Panc1 (cell line): Measurements from ENCODE around the gene CSNK1G2. TPM values are rescaled to one million over a fixed set of nuclear protein-coding genes. Genes with fewer than 3 reads are reported as not detected.
A peak's percentile ranks its signal among the peaks of the same experiment; 100 is the strongest.

Experiments used
- ATAC-seq: fragments of 200-7000 bp; cut with Tn5 transposase; 2 replicates; pipeline ENCODE4 v1.9.1; 2020; ENCODE audit warnings: mild to moderate bottlenecking, moderate library complexity
- BruUV-seq: library from RNA; stranded (reverse); fragments of 400-500 nt; replicated peaks from 2 replicates; lab custom pipeline; 2021; lab: Mats Ljungman, UMichigan
- CTCF ChIA-PET: fragments of 300-600 bp; sonication (Branson Sonifier 250); formaldehyde crosslinking; loops from one replicate; lab custom pipeline; 2022; ENCODE audit warnings: antibody characterized with exemption; lab: Charles Lee
- POLR2A ChIA-PET: fragments of 300-600 bp; sonication (Branson Sonifier 250); formaldehyde crosslinking; loops from one replicate; lab custom pipeline; 2022; ENCODE audit warnings: antibody characterized with exemption; lab: Charles Lee
- DNase-seq: peaks from one replicate; pipeline ENCODE4 v3.0.0-alpha.2; 2010; ENCODE audit warnings: low read depth, low spot score
- H3K27ac ChIP-seq: 2 replicates; pipeline ENCODE4 v1.5.1; 2011; ENCODE audit warnings: mild to moderate bottlenecking, low read length, inconsistent platforms
- H3K27me3 ChIP-seq: fragments of 200-500 bp; sonication (Bioruptor generic); 2 replicates; pipeline ENCODE4 v1.6.0; 2014; ENCODE audit warnings: low read length, inconsistent platforms; ENCODE audit not compliant: control insufficient read depth, insufficient read depth
- H3K36me3 ChIP-seq: fragments of 200-500 bp; sonication (Bioruptor generic); 2 replicates; pipeline ENCODE4 v1.5.1; 2014; ENCODE audit warnings: inconsistent platforms, mild to moderate bottlenecking, low read length, moderate library complexity; ENCODE audit not compliant: control insufficient read depth, insufficient read depth
- H3K4me1 ChIP-seq: 2 replicates; pipeline ENCODE4 v1.5.1; 2011; ENCODE audit warnings: inconsistent platforms, mild to moderate bottlenecking, low read length, moderate library complexity; ENCODE audit not compliant: control insufficient read depth, insufficient read depth
- H3K4me3 ChIP-seq, 2 experiments: 2 replicates each; pipeline ENCODE4 v1.5.1; 2011 to 2012; ENCODE audit warnings: low read depth in 2 of 2, low read length in 2 of 2, mild to moderate bottlenecking in 2 of 2, inconsistent platforms in 1 of 2, moderate library complexity in 1 of 2
- H3K9me3 ChIP-seq: fragments of 200-500 bp; sonication (Bioruptor generic); 2 replicates; pipeline ENCODE4 v1.5.1; 2014; ENCODE audit warnings: low read depth, mild to moderate bottlenecking, inconsistent platforms, low read length, moderate library complexity; ENCODE audit not compliant: control insufficient read depth, insufficient read depth
- POLR2AphosphoS5 ChIP-seq: IDR thresholded peaks from 2 replicates; pipeline ENCODE4 v1.6.1; 2012; ENCODE audit warnings: mild to moderate bottlenecking, low read depth, low read length, moderate library complexity
- SIN3A ChIP-seq: IDR thresholded peaks from 2 replicates; pipeline ENCODE4 v1.6.1; 2012; ENCODE audit warnings: low read depth, mild to moderate bottlenecking, low read length, moderate library complexity, borderline replicate concordance; ENCODE audit not compliant: insufficient read depth
- TCF7L2 ChIP-seq: IDR thresholded peaks from 2 replicates; pipeline ENCODE4 v1.6.1; 2011; ENCODE audit warnings: mild to moderate bottlenecking, low read depth, low read length, inconsistent platforms
- in situ Hi-C: cut with HindIII; loops from 2 replicates; pipeline ENCODE4 v1.10.0; 2016; ENCODE audit warnings: low sequenced_read_pairs, low pct_unique_long_range_greater_than_20kb
- intact Hi-C: fragments of 100-400 bp; cut with micrococcal nuclease; formaldehyde crosslinking; loops from one replicate; pipeline ENCODE4 v1.10.0; 2022; ENCODE audit not compliant: unreplicated experiment
- total RNA-seq: library from RNA; stranded (reverse); gene quantifications from one replicate; pipeline ENCODE4 v1.2.1, GENCODE V29; 2021; ENCODE audit not compliant: unreplicated experiment
- TF ChIP-seq, protein P1 (sequence below), 2 experiments: IDR thresholded peaks; 2 replicates each; pipeline ENCODE4 v1.6.1; 2011 to 2012; ENCODE audit warnings: low read depth in 2 of 2, control low read depth in 1 of 2, low read length in 1 of 2, mild to moderate bottlenecking in 1 of 2, moderate library complexity in 1 of 2; ENCODE audit not compliant: insufficient read depth in 1 of 2
- TF ChIP-seq, protein P2 (sequence below): fragments of 450-650 bp; IDR thresholded peaks from 2 replicates; pipeline ENCODE4 v1.5.1; 2017; ENCODE audit warnings: mild to moderate bottlenecking

Gene CSNK1G2
- total RNA-seq, 1 experiment from 2014 or later: 65.8 TPM

DNA sequence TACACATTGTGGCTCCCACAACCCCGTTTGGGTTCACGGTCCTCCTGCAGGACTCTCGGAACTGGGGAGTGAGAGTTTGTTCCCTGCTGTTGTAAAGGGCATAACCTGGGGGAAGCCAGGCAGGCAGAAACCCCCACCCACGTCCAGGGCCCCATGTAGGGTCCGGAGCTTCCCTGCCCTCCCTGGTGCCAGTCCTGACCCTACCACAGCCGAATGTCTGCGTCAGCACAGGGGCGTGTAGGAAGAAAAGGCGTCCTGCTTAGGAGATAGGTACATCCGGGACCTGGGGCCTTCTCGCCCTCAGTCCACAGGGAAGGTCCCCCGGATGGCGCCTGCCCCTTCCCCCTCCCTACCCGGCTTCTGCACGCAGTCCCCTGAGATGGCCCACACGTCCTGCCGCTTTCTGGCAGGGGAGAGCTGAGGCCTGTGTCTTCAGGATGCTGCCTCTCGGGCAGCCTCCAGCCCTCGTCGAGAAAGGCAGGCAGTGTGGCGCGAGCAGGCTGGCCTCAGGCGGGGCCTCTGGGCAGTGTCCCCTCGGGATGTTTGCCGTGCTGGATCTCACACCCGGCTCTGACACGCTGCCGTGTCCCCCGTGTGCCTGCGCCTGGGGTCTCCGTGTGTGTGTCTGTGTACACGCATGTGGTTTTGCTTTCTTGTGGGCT lies 19.1 kb downstream of the CSNK1G2 start:
- no peaks in the 10 kb centered on the region for H3K4me1 ChIP-seq
- H3K4me3 ChIP-seq: no peak overlapping the region
- TF ChIP-seq POLR2AphosphoS5 (no peak), TCF7L2 (no peak), SIN3A (no peak)
- TF ChIP-seq, protein P1, sequence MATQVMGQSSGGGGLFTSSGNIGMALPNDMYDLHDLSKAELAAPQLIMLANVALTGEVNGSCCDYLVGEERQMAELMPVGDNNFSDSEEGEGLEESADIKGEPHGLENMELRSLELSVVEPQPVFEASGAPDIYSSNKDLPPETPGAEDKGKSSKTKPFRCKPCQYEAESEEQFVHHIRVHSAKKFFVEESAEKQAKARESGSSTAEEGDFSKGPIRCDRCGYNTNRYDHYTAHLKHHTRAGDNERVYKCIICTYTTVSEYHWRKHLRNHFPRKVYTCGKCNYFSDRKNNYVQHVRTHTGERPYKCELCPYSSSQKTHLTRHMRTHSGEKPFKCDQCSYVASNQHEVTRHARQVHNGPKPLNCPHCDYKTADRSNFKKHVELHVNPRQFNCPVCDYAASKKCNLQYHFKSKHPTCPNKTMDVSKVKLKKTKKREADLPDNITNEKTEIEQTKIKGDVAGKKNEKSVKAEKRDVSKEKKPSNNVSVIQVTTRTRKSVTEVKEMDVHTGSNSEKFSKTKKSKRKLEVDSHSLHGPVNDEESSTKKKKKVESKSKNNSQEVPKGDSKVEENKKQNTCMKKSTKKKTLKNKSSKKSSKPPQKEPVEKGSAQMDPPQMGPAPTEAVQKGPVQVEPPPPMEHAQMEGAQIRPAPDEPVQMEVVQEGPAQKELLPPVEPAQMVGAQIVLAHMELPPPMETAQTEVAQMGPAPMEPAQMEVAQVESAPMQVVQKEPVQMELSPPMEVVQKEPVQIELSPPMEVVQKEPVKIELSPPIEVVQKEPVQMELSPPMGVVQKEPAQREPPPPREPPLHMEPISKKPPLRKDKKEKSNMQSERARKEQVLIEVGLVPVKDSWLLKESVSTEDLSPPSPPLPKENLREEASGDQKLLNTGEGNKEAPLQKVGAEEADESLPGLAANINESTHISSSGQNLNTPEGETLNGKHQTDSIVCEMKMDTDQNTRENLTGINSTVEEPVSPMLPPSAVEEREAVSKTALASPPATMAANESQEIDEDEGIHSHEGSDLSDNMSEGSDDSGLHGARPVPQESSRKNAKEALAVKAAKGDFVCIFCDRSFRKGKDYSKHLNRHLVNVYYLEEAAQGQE (IDR thresholded peaks at IDR 0.05; ENCODE audit: insufficient read depth in 1 of 2, low read depth in 2 of 2, low read length in 1 of 2): no peak
- TF ChIP-seq, protein P2, sequence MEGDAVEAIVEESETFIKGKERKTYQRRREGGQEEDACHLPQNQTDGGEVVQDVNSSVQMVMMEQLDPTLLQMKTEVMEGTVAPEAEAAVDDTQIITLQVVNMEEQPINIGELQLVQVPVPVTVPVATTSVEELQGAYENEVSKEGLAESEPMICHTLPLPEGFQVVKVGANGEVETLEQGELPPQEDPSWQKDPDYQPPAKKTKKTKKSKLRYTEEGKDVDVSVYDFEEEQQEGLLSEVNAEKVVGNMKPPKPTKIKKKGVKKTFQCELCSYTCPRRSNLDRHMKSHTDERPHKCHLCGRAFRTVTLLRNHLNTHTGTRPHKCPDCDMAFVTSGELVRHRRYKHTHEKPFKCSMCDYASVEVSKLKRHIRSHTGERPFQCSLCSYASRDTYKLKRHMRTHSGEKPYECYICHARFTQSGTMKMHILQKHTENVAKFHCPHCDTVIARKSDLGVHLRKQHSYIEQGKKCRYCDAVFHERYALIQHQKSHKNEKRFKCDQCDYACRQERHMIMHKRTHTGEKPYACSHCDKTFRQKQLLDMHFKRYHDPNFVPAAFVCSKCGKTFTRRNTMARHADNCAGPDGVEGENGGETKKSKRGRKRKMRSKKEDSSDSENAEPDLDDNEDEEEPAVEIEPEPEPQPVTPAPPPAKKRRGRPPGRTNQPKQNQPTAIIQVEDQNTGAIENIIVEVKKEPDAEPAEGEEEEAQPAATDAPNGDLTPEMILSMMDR: no peak
- in situ Hi-C loops (no loop called here), intact Hi-C loops (no loop called here)
- ATAC-seq (no peak), DNase-seq (no peak)
- CTCF ChIA-PET: no interaction called here
- H3K9me3 ChIP-seq: no peaks in the 10 kb centered on the region
- POLR2A ChIA-PET: interaction anchor here (0.5 kb wide), 1 partner anchor 199 kb away, joined by 3 read pairs; no protein-coding TSS in a partner anchor
- BruUV-seq: no TSS peak
- no peak overlapping the region for H3K27ac ChIP-seq
- H3K36me3 ChIP-seq: no peaks in the 10 kb centered on the region
- H3K27me3 ChIP-seq: no peaks in the 10 kb centered on the region

DNA sequence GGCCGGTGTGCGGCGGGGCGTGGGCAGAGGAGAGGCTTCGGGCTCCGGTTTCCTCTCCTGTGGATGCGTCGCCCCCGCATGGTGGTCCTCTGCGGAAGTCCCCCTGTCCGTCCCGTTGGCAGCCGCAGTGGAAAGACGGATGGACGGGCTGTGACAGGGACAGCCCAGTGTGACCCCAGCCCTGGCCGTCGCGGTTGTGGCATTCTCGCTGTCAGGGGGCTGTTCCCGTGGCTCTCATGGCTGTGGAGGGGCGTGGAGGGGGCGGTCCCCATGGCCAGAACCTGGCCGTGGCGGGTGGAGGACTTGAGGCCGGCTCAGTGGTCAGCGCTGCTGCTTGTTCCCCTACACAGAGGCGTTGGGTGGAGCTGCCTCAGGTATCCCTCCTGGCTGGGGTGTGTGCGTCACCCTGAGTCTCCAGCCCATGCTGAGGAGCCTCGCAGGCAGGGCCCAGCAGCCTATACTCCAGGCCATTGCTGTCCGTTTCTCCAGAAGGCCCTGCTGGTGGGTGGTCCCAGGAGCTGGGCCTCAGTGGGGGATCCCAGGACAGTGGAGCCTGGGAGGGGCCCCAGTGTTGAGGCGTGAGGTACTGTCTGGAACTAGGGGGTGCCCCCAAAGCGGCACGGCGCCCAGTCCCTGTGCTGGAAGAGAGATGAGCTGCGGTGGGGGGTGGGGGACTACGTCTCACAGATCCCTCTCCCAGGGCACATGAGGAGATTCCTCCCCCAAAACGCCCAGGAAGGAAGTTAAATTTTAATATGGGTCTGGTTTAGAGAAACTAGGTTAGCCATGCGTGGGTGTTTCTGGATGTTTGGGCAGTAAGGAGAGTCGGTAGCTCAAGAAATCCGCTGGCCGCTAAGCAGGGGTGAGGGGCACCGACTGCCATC lies 20.3 kb downstream of the CSNK1G2 start:
- H3K36me3 ChIP-seq: no peaks in the 10 kb centered on the region
- H3K4me3 ChIP-seq: no peak overlapping the region
- ChIA-PET CTCF (no interaction called here), POLR2A (no interaction called here)
- TF ChIP-seq POLR2AphosphoS5 (no peak), SIN3A (no peak)
- TF ChIP-seq, protein P2: no peak
- TF ChIP-seq, protein P1 (IDR thresholded peaks at IDR 0.05; ENCODE audit: insufficient read depth in 1 of 2, low read depth in 2 of 2, low read length in 1 of 2): no peak
- no peaks in the 10 kb centered on the region for H3K4me1 ChIP-seq
- no peak overlapping the region for H3K27ac ChIP-seq
- no peaks in the 10 kb centered on the region for H3K27me3 ChIP-seq
- BruUV-seq: no TSS peak
- intact Hi-C loops: no loop called here
- no peaks in the 10 kb centered on the region for H3K9me3 ChIP-seq
- ATAC-seq: 0 out of 2 replicates have a peak, but pooled peaks have one; percentile 17
- DNase-seq: no peak
- in situ Hi-C loops: no loop called here
